Cardiac septum (tissue), 1 donor: ENCODE results near the gene CRNN. TPM values are rescaled to one million over a fixed set of nuclear protein-coding genes. Genes with fewer than 3 reads are reported as not detected.

ENCODE experiments used
- DNase-seq: peaks from one replicate; pipeline ENCODE4 v3.0.0-alpha.2; 2020; ENCODE audit warnings: low spot score
- intact Hi-C: fragments of 100-400 bp; cut with DNase I; formaldehyde crosslinking; loops from one replicate; pipeline ENCODE4 v1.14.0; 2022
- total RNA-seq: library from RNA; stranded (reverse); fragmentation: NEBNext Ultra II Directional; extraction: Animal tissue kit (Norgen Biotek cat#: 25700); gene quantifications from one replicate; pipeline ENCODE4 v1.2.1, GENCODE V29; 2021
- donor health status: DM: no; HTN: no; CAD: no.

The CRNN gene
- total RNA-seq, 1 donor from 2014 or later: not detected

- intact Hi-C loops: no loop called here
- DNase-seq: no peak
Measured at GRCh38 chr1:152436593-152437496, 22.8 kb upstream of the CRNN start.

GRCh38 chr1:152427458-152427857 is 13.4 kb upstream of the CRNN start:
- no peak for DNase-seq
- intact Hi-C loops: no loop called here

- DNase-seq: no peak
- intact Hi-C loops: no loop called here
Measured at GRCh38 chr1:152426731-152427130, 12.7 kb upstream of the CRNN start.

- intact Hi-C loops: no loop called here
- DNase-seq: no peak
Measured at GRCh38 chr1:152419917-152420316, 5.9 kb upstream of the CRNN start.

GRCh38 chr1:152415454-152416227 is 1.6 kb upstream of the CRNN start:
- intact Hi-C loops: no loop called here
- no peak for DNase-seq

- DNase-seq: no peak
- intact Hi-C loops: no loop called here
Measured at GRCh38 chr1:152412756-152413155, 1.3 kb downstream of the CRNN start.

- DNase-seq: no peak
- intact Hi-C loops: no loop called here
Measured at GRCh38 chr1:152411134-152411533, 2.9 kb downstream of the CRNN start.

- intact Hi-C loops: no loop called here
- no peak for DNase-seq
Measured at GRCh38 chr1:152410599-152410998, 3.5 kb downstream of the CRNN start.

GRCh38 chr1:152410028-152410427 is 4.0 kb downstream of the CRNN start:
- intact Hi-C loops: no loop called here
- DNase-seq: no peak

- no peak for DNase-seq
- intact Hi-C loops: no loop called here
Measured at GRCh38 chr1:152408664-152409063, 5.4 kb downstream of the CRNN start.

- intact Hi-C loops: no loop called here
- no peak for DNase-seq
Measured at GRCh38 chr1:152398812-152399698, 15.0 kb downstream of the CRNN start.

GRCh38 chr1:152397474-152397873 is 16.6 kb downstream of the CRNN start:
- intact Hi-C loops: no loop called here
- DNase-seq: no peak

GRCh38 chr1:152394151-152394550 is 19.9 kb downstream of the CRNN start:
- intact Hi-C loops: no loop called here
- no peak for DNase-seq

GRCh38 chr1:152392909-152393308 is 21.2 kb downstream of the CRNN start:
- no peak for DNase-seq
- intact Hi-C loops: no loop called here

GRCh38 chr1:152388889-152389288 is 25.2 kb downstream of the CRNN start:
- intact Hi-C loops: no loop called here
- DNase-seq: no peak

GRCh38 chr1:152386940-152387339 is 27.1 kb downstream of the CRNN start:
- no peak for DNase-seq
- intact Hi-C loops: no loop called here

- DNase-seq: no peak
- intact Hi-C loops: no loop called here
Measured at GRCh38 chr1:152380932-152381331, 33.1 kb downstream of the CRNN start.

GRCh38 chr1:152374451-152374850 is 39.6 kb downstream of the CRNN start:
- intact Hi-C loops: no loop called here
- no peak for DNase-seq

- no peak for DNase-seq
- intact Hi-C loops: no loop called here
Measured at GRCh38 chr1:152372672-152373071, 41.4 kb downstream of the CRNN start.

GRCh38 chr1:152367436-152367835 is 46.6 kb downstream of the CRNN start:
- no peak for DNase-seq
- intact Hi-C loops: no loop called here
